Osteoblast (primary cell): ENCODE data around the gene ORM1. TPM values are rescaled to one million over a fixed set of nuclear protein-coding genes. Genes with fewer than 3 reads are reported as not detected.
"Not testable (repeated sequence)": the region's sequence is repeated elsewhere in the genome, so short reads cannot be mapped to it uniquely, and the experiment has no call there.

Source experiments
- DNase-seq: peaks from one replicate; pipeline ENCODE4 v3.0.0; 2011; ENCODE audit warnings: low spot score, mixed read lengths; ENCODE audit not compliant: insufficient read length; ENCODE audit errors: missing footprints
- H2AFZ ChIP-seq: 2 replicates; pipeline ENCODE4 v1.6.0; 2011; ENCODE audit warnings: mild to moderate bottlenecking, low read length
- H3K27ac ChIP-seq: 2 replicates; pipeline ENCODE4 v1.5.1; 2011; ENCODE audit warnings: mild to moderate bottlenecking, low read depth, low read length, moderate library complexity
- H3K27me3 ChIP-seq: 2 replicates; pipeline ENCODE4 v1.6.0; 2012; ENCODE audit warnings: mild to moderate bottlenecking, control low read depth, inconsistent platforms, low read length, moderate library complexity; ENCODE audit not compliant: insufficient read depth
- H3K36me3 ChIP-seq: 2 replicates; pipeline ENCODE4 v1.5.1; 2011; ENCODE audit warnings: mild to moderate bottlenecking, low read length, control low read depth, moderate library complexity; ENCODE audit not compliant: insufficient read depth
- H3K4me1 ChIP-seq: 2 replicates; pipeline ENCODE4 v1.5.1; 2011; ENCODE audit warnings: mild to moderate bottlenecking, low read length, control low read depth, moderate library complexity; ENCODE audit not compliant: insufficient read depth
- H3K4me2 ChIP-seq: 2 replicates; pipeline ENCODE4 v1.6.0; 2011; ENCODE audit warnings: mild to moderate bottlenecking, low read length; ENCODE audit not compliant: insufficient read depth
- H3K4me3 ChIP-seq: fragments of 200-600 bp; sonication (generic); 3 replicates; pipeline ENCODE4 v1.5.1; 2012; ENCODE audit warnings: mild to moderate bottlenecking, low read length, inconsistent platforms; ENCODE audit not compliant: insufficient read depth
- H3K79me2 ChIP-seq: 2 replicates; pipeline ENCODE4 v1.6.0; 2012; ENCODE audit warnings: mild to moderate bottlenecking, low read length, control low read depth, inconsistent platforms; ENCODE audit not compliant: insufficient read depth
- H3K9me3 ChIP-seq: 2 replicates; pipeline ENCODE4 v1.5.1; 2011; ENCODE audit warnings: low read depth, low read length, control low read depth
- H4K20me1 ChIP-seq: 2 replicates; pipeline ENCODE4 v1.6.0; 2012; ENCODE audit warnings: mild to moderate bottlenecking, low read length, control low read depth; ENCODE audit not compliant: insufficient read depth
- total RNA-seq: library from RNA; depleted of rRNA; stranded (reverse); fragments of >200 nt; gene quantifications from 2 replicates; pipeline ENCODE4 v1.2.3, GENCODE V29; 2012
- TF ChIP-seq, protein P1 (sequence below): IDR thresholded peaks from 2 replicates; pipeline ENCODE4 v1.5.1; 2011; ENCODE audit warnings: mild to moderate bottlenecking, low read depth, low read length, moderate library complexity; ENCODE audit errors: extremely low read depth

The ORM1 gene
- total RNA-seq, 1 donor = not detected

DNA sequence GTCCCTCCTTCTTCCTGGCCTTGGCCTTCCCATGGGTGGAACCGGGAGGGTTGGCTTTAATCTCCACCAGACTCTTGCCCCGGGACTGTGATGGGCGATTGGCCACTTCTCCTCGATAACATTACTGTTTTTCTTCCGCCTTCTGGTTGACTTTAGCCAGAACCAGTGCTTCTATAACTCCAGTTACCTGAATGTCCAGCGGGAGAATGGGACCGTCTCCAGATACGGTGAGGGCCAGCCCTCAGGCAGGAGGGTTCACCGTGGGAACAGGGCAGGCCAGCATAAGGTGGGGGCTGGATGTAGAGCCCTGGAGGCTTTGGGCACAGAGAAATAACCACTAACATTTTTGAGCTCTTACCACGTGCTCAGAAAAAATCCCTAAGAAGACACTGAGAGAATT lies 7.7 kb downstream of the ORM1 start:
- H4K20me1 ChIP-seq = no peaks in the 10 kb centered on the region
- no peak overlapping the region for H3K27ac ChIP-seq
- H3K36me3 ChIP-seq = peaks cover under 1% of the 10 kb centered on the region
- no peak overlapping the region for H2AFZ ChIP-seq
- no peaks in the 10 kb centered on the region for H3K4me1 ChIP-seq
- no peaks in the 10 kb centered on the region for H3K9me3 ChIP-seq
- TF ChIP-seq, protein P1, sequence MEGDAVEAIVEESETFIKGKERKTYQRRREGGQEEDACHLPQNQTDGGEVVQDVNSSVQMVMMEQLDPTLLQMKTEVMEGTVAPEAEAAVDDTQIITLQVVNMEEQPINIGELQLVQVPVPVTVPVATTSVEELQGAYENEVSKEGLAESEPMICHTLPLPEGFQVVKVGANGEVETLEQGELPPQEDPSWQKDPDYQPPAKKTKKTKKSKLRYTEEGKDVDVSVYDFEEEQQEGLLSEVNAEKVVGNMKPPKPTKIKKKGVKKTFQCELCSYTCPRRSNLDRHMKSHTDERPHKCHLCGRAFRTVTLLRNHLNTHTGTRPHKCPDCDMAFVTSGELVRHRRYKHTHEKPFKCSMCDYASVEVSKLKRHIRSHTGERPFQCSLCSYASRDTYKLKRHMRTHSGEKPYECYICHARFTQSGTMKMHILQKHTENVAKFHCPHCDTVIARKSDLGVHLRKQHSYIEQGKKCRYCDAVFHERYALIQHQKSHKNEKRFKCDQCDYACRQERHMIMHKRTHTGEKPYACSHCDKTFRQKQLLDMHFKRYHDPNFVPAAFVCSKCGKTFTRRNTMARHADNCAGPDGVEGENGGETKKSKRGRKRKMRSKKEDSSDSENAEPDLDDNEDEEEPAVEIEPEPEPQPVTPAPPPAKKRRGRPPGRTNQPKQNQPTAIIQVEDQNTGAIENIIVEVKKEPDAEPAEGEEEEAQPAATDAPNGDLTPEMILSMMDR = no peak
- DNase-seq = no peak
- H3K4me2 ChIP-seq = no peak overlapping the region
- H3K79me2 ChIP-seq = no peaks in the 10 kb centered on the region
- peaks cover 2% of the 10 kb centered on the region for H3K27me3 ChIP-seq
- H3K4me3 ChIP-seq = no peak overlapping the region

DNA sequence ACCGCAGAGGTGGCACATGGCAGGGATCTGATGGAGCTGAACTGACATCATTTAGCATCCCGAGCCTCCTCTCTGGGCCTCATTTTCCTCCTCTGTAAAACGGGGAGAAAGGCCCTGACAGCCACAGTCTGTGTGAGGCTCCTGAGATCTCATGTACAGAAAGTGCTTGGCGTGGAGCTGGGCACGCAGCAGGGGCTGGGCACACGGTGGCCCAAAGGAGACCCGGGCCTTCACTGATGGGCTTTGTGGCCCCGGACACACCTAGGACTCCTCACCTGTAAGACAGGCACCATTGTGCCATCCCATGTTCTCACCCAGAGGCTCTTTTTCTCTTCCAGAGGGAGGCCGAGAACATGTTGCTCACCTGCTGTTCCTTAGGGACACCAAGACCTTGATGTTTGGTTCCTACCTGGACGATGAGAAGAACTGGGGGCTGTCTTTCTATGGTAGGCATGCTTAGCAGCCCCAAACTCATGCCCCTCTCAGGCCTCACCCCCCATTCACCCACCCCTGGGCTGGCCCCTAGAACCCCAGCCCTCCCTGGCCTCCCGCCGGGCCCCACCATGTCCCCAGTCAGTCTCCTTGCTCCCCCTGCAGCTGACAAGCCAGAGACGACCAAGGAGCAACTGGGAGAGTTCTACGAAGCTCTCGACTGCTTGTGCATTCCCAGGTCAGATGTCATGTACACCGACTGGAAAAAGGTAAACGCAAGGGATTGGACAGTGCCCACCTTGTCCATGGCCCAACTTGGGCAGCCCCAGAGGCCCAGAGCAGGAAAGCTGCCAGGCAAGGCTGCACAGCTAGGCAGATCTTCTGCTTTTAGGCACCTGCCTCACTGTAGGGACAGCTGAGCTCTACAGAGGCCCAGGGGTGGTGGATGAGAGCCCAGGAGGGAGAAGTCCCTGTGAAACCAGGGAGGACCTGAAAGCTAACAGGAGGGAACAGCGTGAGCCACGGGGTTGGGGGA lies 8.6 kb downstream of the ORM1 start:
- not testable (repeated sequence) for H3K9me3 ChIP-seq, H3K36me3 ChIP-seq, H2AFZ ChIP-seq, H3K4me1 ChIP-seq, H3K27me3 ChIP-seq, DNase-seq, H3K4me3 ChIP-seq, H4K20me1 ChIP-seq, H3K4me2 ChIP-seq, H3K27ac ChIP-seq, H3K79me2 ChIP-seq

GRCh38 chr9:114332474-114333040 lies 9.7 kb downstream of the ORM1 start:
- H3K36me3 ChIP-seq, H3K79me2 ChIP-seq, DNase-seq, H3K27me3 ChIP-seq, H3K4me1 ChIP-seq, H2AFZ ChIP-seq, H3K4me3 ChIP-seq, H3K4me2 ChIP-seq, H3K9me3 ChIP-seq, H4K20me1 ChIP-seq, H3K27ac ChIP-seq: not testable (repeated sequence)

GRCh38 chr9:114333718-114334117 lies 10.8 kb downstream of the ORM1 start:
- H3K4me1 ChIP-seq, H3K79me2 ChIP-seq, H3K9me3 ChIP-seq, H3K27me3 ChIP-seq, H2AFZ ChIP-seq, H3K4me2 ChIP-seq, H4K20me1 ChIP-seq, H3K27ac ChIP-seq, DNase-seq, H3K4me3 ChIP-seq: not testable (repeated sequence)
- peaks cover 14% of the 10 kb centered on the region for H3K36me3 ChIP-seq

DNA sequence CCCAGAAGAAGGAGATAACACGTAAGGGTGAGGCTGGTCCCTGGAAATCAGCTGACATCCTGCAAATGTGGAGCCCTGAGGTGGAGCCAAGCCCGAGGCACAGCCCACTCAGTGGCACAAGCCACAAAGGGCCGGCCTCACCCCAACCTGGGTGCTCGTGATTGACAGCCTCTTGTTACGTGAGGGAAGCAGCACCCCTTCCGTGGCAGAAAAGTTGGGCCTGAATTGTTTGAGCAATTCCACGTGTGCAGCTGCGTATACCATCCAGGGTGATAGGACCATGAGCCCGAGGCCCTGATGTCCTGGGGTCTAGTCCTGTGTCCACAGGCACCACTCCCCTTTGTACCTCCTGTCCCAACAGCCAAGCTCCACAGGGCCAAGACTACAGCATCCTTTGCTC lies 11.6 kb downstream of the ORM1 start:
- DNase-seq = no peak
- Histone ChIP-seq H4K20me1 (no peaks in the 10 kb centered on the region), H3K4me3 (no peak overlapping the region), H3K9me3 (no peaks in the 10 kb centered on the region), H3K79me2 (no peaks in the 10 kb centered on the region), H3K27me3 (peaks cover 2% of the 10 kb centered on the region), H3K36me3 (peaks cover 18% of the 10 kb centered on the region), H2AFZ (no peak overlapping the region), H3K4me1 (no peaks in the 10 kb centered on the region), H3K4me2 (no peak overlapping the region), H3K27ac (no peak overlapping the region)
- TF ChIP-seq, protein P1 = no peak
